Lung (tissue), 12 donors: Measurements from ENCODE around the gene ABLIM2. TPM values are rescaled to one million over a fixed set of nuclear protein-coding genes. Genes with fewer than 3 reads are reported as not detected.

ENCODE experiments used
- ATAC-seq: fragments of 200-7000 bp; cut with Tn5 transposase; one replicate; pipeline ENCODE4 v1.9.1; 2020; ENCODE audit warnings: moderate number of reproducible peaks; ENCODE audit not compliant: insufficient read depth, low FRiP score
- DNase-seq, 3 donors: peaks; one replicate each; pipeline ENCODE4 v3.0.0-alpha.2; 2013 to 2017
- H3K27ac ChIP-seq, 2 donors: one replicate each; pipeline ENCODE4 v1.5.1; 2013; ENCODE audit warnings: mild to moderate bottlenecking in 2 of 2, moderate library complexity in 2 of 2, control low read depth in 1 of 2, inconsistent platforms in 1 of 2, low read depth in 1 of 2, low read length in 1 of 2
- H3K27me3 ChIP-seq, 3 donors: one replicate each; pipeline ENCODE4 v1.5.1; 2013; ENCODE audit warnings: low read length in 2 of 3; ENCODE audit not compliant: control insufficient read depth in 3 of 3, insufficient read depth in 3 of 3
- H3K36me3 ChIP-seq, 4 donors: one replicate each; pipeline ENCODE4 v1.5.1; 2013; ENCODE audit warnings: low read length in 4 of 4, mild to moderate bottlenecking in 1 of 4, moderate library complexity in 1 of 4; ENCODE audit not compliant: control insufficient read depth in 4 of 4, insufficient read depth in 4 of 4
- H3K4me1 ChIP-seq, 5 donors: one replicate each; pipeline ENCODE4 v1.5.1; 2013; ENCODE audit warnings: low read length in 5 of 5, mild to moderate bottlenecking in 2 of 5, moderate library complexity in 1 of 5; ENCODE audit not compliant: control insufficient read depth in 5 of 5, insufficient read depth in 5 of 5
- H3K4me3 ChIP-seq: one replicate; pipeline ENCODE4 v1.5.1; 2013; ENCODE audit warnings: mild to moderate bottlenecking, control low read depth, moderate library complexity
- H3K9ac ChIP-seq, 2 donors: one replicate each; pipeline ENCODE4 v1.5.1; 2013; ENCODE audit warnings: low read length in 2 of 2, control low read depth in 1 of 2; ENCODE audit not compliant: insufficient read depth in 1 of 2
- H3K9me3 ChIP-seq, 4 donors: one replicate each; pipeline ENCODE4 v1.5.1; 2013; ENCODE audit warnings: low read length in 3 of 4, mild to moderate bottlenecking in 1 of 4, moderate library complexity in 1 of 4; ENCODE audit not compliant: control insufficient read depth in 4 of 4, insufficient read depth in 3 of 4
- CTCF ChIP-seq: IDR thresholded peaks from 2 replicates; pipeline ENCODE4 v1.5.1; 2012; ENCODE audit warnings: mild to moderate bottlenecking; ENCODE audit errors: control extremely low read depth, extremely low read depth
- WGBS, 2 donors: extraction: QIAGEN DNeasy Blood & Tissue Kit; methylation state at CpG; one replicate each; pipeline ENCODE4 v1.1.7; 2013; 5-methylcytosine and 5-hydroxymethylcytosine counted together
- polyA plus RNA-seq, 2 donors: library from polyadenylated mRNA; stranded (reverse); fragments of 200-250 nt; gene quantifications; one replicate each; pipeline ENCODE4 v1.2.1, GENCODE V29; 2013
- total RNA-seq, 2 donors: library from RNA; depleted of rRNA in 1 of 2; stranded (reverse); fragments of >200 nt in 1 of 2; gene quantifications; one replicate each; pipeline ENCODE4 v1.2.1, GENCODE V29; 2014 to 2021
- donor health status: control.
- donor health status: control.
- donor health status: Bipolar disorder and iron deficiency.
- donor health status: healthy.
- donor health status: DM: yes; HTN: yes; CAD: no.

Gene ABLIM2
- total and polyA plus RNA-seq, 4 donors: 1.7 to 10.9 (median 5.2) TPM

GRCh38 chr4:8047837-8048678 is 110.6 kb downstream of the ABLIM2 start:
- peaks cover 0 to 2% (median 0%) of the 10 kb centered on the region in 3 donors for H3K27me3 ChIP-seq
- 87 to 88% methylated on average over 21 of the region's 21 CpGs for WGBS, 2 donors
- H3K36me3 ChIP-seq: no peaks in the 10 kb centered on the region
- no peak for DNase-seq
- no peak overlapping the region for H3K9ac ChIP-seq
- no peak for ATAC-seq
- TF ChIP-seq CTCF: no peak
- no peak overlapping the region for H3K27ac ChIP-seq
- peaks cover 0 to 17% (median 7%) of the 10 kb centered on the region in 5 donors for H3K4me1 ChIP-seq
- no peaks in the 10 kb centered on the region for H3K9me3 ChIP-seq
- no peak overlapping the region for H3K4me3 ChIP-seq

- ATAC-seq (no peak), DNase-seq (no peak)
- H3K27me3 ChIP-seq: peaks cover 0 to 2% (median 0%) of the 10 kb centered on the region in 3 donors
- H3K9me3 ChIP-seq: no peaks in the 10 kb centered on the region
- H3K9ac ChIP-seq: no peak overlapping the region
- H3K27ac ChIP-seq: no peak overlapping the region
- no peak for TF ChIP-seq CTCF
- no peak overlapping the region for H3K4me3 ChIP-seq
- H3K4me1 ChIP-seq: peaks cover 0 to 17% (median 7%) of the 10 kb centered on the region in 5 donors
- WGBS, 2 donors: 86 to 94% methylated on average over 20 of the region's 20 CpGs
- H3K36me3 ChIP-seq: no peaks in the 10 kb centered on the region
Measured at GRCh38 chr4:8046925-8047541, 111.6 kb downstream of the ABLIM2 start.

- Histone ChIP-seq H3K36me3 (no peaks in the 10 kb centered on the region), H3K4me1 (peaks cover 0 to 13% (median 7%) of the 10 kb centered on the region in 5 donors), H3K9me3 (no peaks in the 10 kb centered on the region), H3K27me3 (peaks cover 0 to 2% (median 0%) of the 10 kb centered on the region in 3 donors), H3K9ac (no peak overlapping the region), H3K4me3 (no peak overlapping the region), H3K27ac (no peak overlapping the region)
- no peak for ATAC-seq
- no peak for TF ChIP-seq CTCF
- 95 to 97% methylated on average over 7 of the region's 7 CpGs for WGBS, 2 donors
- DNase-seq: no peak
Measured at GRCh38 chr4:8045909-8046308, 112.7 kb downstream of the ABLIM2 start.
